ENCODE measurements around the gene PIK3CB.
"Not testable (repeated sequence)": the region's sequence is repeated elsewhere in the genome, so short reads cannot be mapped to it uniquely, and the experiment has no call there.

- not testable (repeated sequence) for TF ChIP-seq EZH2 (IDR thresholded peaks at IDR 0.05; ENCODE audit: borderline replicate concordance, low read depth, low read length, poor library complexity, severe bottlenecking); CTCF (conservative IDR thresholded peaks at IDR 0.05; ENCODE audit: low read depth, low read length)
Observed at GRCh38 chr3:138838385-138838784, 3.7 kb upstream of the PIK3CB start.

Data from A673 (cell line).